Left ventricle myocardium inferior (tissue), 1 donor: Measurements from ENCODE around the gene GABBR2. TPM values are rescaled to one million over a fixed set of nuclear protein-coding genes. Genes with fewer than 3 reads are reported as not detected.

Experiments used
- DNase-seq: peaks from one replicate; pipeline ENCODE4 v3.0.0-alpha.2; 2020
- H3K27ac ChIP-seq: fragments of 200-600 bp; replicated peaks from 2 replicates; pipeline ENCODE4 v1.8.0; 2021
- H3K27me3 ChIP-seq: fragments of 200-600 bp; 2 replicates; pipeline ENCODE4 v1.8.0; 2021; ENCODE audit warnings: low read depth
- H3K36me3 ChIP-seq: fragments of 200-600 bp; 2 replicates; pipeline ENCODE4 v1.8.0; 2021
- H3K4me1 ChIP-seq: fragments of 200-600 bp; 2 replicates; pipeline ENCODE4 v1.8.0; 2021
- H3K4me3 ChIP-seq: fragments of 200-600 bp; 2 replicates; pipeline ENCODE4 v1.8.0; 2021; ENCODE audit warnings: mild to moderate bottlenecking, moderate library complexity
- H3K9me3 ChIP-seq: fragments of 200-600 bp; replicated peaks from 2 replicates; pipeline ENCODE4 v1.8.0; 2021
- CTCF ChIP-seq: fragments of 200-600 bp; IDR thresholded peaks from 2 replicates; pipeline ENCODE4 v1.8.0; 2021; ENCODE audit warnings: antibody characterized with exemption, mild to moderate bottlenecking, borderline replicate concordance
- intact Hi-C: fragments of 100-400 bp; cut with micrococcal nuclease; formaldehyde crosslinking; loops from one replicate; pipeline ENCODE4 v1.11.0; 2022
- total RNA-seq: library from RNA; stranded (reverse); fragmentation: NEBNext Ultra II Directional; extraction: Animal tissue kit (Norgen Biotek cat#: 25700); gene quantifications from one replicate; pipeline ENCODE4 v1.2.1, GENCODE V29; 2021
- donor health status: DM: no; HTN: yes; CAD: no; lungs with severe emphysema.

Gene GABBR2
- total RNA-seq, 1 donor from 2014 or later, result 1.1 TPM

DNA sequence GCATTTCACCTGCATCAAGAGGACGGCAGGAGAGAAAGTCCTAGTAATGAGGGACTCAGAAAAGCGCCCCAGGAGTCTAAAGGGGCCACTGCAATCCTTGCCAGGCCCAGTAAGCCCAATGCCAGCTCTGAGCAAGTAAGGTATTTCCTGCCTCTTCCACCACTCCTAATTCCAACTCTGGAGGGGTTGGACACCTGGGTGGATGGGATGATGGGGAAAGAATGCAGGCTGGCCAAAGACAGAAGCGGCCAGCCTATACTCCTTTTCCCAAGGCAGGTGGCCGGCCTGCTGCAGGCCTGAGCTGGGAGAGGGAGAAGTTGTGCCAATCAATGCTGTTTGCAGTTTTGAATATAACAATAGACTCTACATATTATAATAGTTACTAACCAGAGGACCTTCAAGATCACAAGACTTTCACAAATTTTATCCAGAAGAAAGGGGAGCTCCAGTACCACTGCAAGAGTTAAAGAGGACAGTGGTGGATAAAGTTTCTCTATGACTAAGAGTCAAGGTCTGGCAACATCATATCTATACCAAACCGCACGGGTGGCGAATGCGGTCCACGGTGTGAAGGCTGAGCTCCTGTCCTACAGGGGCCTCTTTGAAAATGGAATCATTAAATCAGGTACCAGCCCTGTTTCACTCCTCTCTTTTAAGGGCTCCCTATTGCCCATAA lies 338.3 kb downstream of the GABBR2 start:
- Histone ChIP-seq H3K36me3 (no peaks in the 10 kb centered on the region), H3K27ac (no peak overlapping the region), H3K4me1 (peaks cover 7% of the 10 kb centered on the region), H3K27me3 (peaks cover 37% of the 10 kb centered on the region), H3K9me3 (peaks cover 13% of the 10 kb centered on the region), H3K4me3 (no peak overlapping the region)
- intact Hi-C loops, result no loop called here
- no peak for TF ChIP-seq CTCF
- DNase-seq, result no peak

GRCh38 chr9:98369896-98370295 lies 338.8 kb downstream of the GABBR2 start:
- Histone ChIP-seq H3K36me3 (no peaks in the 10 kb centered on the region), H3K9me3 (peaks cover 18% of the 10 kb centered on the region), H3K4me3 (no peak overlapping the region), H3K27ac (no peak overlapping the region), H3K27me3 (peaks cover 34% of the 10 kb centered on the region), H3K4me1 (peaks cover 7% of the 10 kb centered on the region)
- intact Hi-C loops, result no loop called here
- no peak for TF ChIP-seq CTCF
- DNase-seq, result no peak

GRCh38 chr9:98369471-98369870 lies 339.3 kb downstream of the GABBR2 start:
- Histone ChIP-seq H3K4me3 (no peak overlapping the region), H3K36me3 (no peaks in the 10 kb centered on the region), H3K4me1 (peaks cover 4% of the 10 kb centered on the region), H3K27ac (no peak overlapping the region), H3K9me3 (peaks cover 22% of the 10 kb centered on the region), H3K27me3 (peaks cover 29% of the 10 kb centered on the region)
- intact Hi-C loops, result no loop called here
- no peak for DNase-seq
- TF ChIP-seq CTCF, result no peak

DNA sequence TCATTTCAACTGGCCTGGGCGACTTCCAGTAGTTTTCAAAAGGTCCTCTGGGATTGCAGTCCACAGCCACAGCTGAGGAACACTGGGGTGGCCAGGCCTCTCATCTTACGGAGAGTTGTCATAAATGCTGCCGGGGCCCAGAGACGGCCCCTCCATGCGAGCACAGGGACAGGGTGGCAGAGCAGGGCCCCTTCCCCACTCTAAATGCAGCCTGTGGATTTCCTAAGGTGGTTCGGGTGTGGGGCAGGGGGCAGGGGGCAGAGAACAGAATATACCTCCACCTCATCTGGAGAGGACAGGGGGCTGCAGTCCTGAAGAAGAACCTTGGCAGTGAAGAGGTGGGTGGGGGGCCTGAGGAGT lies 339.7 kb downstream of the GABBR2 start:
- intact Hi-C loops, result no loop called here
- no peak for TF ChIP-seq CTCF

DNA sequence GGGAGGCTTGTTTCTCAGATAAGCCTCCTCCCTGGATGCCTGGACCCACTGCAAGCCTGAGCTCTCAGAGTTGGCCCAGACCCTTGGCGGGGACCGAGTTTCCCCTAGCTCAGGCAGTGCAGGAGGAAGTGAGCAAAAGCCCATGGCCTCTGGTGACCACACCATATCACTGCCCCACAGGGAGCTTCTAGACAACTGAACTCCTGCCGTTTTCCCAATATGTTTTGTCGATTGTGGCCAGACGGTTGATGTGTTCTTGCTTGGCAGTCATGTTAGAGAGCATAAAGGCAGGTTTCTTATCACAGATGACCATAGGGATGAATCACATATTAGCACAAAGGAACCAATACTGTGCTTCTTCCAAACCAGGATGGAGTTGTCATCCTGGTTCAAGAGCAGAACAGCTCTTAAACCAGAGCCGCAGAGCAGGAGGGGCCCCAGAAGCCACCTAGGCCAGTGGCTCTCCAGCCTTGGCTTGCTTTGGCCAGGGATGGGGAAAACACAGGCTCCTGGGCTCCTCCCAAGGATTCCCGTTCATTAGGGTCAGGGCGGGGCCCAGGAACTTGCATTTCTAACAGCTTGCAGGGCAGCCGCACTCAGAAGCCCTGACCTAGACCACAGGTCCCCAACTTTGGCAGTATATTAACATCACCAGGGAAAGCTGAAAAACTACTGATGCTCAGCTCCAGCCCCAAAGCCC lies 340.2 kb downstream of the GABBR2 start:
- H3K9me3 ChIP-seq, result peaks cover 22% of the 10 kb centered on the region
- DNase-seq, result no peak
- H3K27me3 ChIP-seq, result peaks cover 29% of the 10 kb centered on the region
- H3K36me3 ChIP-seq, result no peaks in the 10 kb centered on the region
- H3K4me1 ChIP-seq, result no peaks in the 10 kb centered on the region
- TF ChIP-seq CTCF, result no peak
- intact Hi-C loops, result no loop called here
- H3K27ac ChIP-seq, result no peak overlapping the region
- H3K4me3 ChIP-seq, result no peak overlapping the region

More for the DNA sequence above, 339.7 kb downstream of the GABBR2 start:
- Histone ChIP-seq H3K9me3 (peaks cover 22% of the 10 kb centered on the region), H3K27ac (no peak overlapping the region), H3K27me3 (peaks cover 29% of the 10 kb centered on the region), H3K4me3 (no peak overlapping the region), H3K36me3 (no peaks in the 10 kb centered on the region), H3K4me1 (no peaks in the 10 kb centered on the region)
- DNase-seq, result no peak
